ENCODE measurements around the gene SSPN. TPM values are rescaled to one million over a fixed set of nuclear protein-coding genes. Genes with fewer than 3 reads are reported as not detected.

SSPN gene
- total RNA-seq, 1 experiment from 2014 or later = 3.1 TPM

DNA sequence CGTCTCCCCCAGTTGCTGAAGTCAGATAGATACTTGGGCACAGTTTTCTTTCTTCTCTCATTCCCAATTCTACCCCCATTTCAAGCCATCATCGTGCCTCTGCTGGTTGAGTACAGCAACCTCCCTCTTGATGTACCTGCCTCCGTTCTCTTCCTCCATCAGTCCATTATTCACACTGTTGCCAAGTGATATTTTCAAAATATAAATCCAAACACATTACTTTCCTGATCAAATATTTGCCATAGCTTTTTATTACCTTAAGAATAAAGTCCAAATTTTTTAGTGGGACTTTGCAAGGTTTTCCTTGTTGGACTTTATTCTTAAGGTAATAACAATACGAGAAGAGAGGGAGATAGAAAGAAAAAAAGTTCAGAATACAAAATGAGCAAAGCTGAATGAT, 18.6 kb upstream of the SSPN start:
- TF ChIP-seq, protein P1, sequence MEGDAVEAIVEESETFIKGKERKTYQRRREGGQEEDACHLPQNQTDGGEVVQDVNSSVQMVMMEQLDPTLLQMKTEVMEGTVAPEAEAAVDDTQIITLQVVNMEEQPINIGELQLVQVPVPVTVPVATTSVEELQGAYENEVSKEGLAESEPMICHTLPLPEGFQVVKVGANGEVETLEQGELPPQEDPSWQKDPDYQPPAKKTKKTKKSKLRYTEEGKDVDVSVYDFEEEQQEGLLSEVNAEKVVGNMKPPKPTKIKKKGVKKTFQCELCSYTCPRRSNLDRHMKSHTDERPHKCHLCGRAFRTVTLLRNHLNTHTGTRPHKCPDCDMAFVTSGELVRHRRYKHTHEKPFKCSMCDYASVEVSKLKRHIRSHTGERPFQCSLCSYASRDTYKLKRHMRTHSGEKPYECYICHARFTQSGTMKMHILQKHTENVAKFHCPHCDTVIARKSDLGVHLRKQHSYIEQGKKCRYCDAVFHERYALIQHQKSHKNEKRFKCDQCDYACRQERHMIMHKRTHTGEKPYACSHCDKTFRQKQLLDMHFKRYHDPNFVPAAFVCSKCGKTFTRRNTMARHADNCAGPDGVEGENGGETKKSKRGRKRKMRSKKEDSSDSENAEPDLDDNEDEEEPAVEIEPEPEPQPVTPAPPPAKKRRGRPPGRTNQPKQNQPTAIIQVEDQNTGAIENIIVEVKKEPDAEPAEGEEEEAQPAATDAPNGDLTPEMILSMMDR (IDR thresholded peaks at IDR 0.05; ENCODE audit: insufficient read depth in 1 of 2, low read depth in 1 of 2, low read length in 1 of 2, severe bottlenecking in 1 of 2, unreplicated experiment in 1 of 2) = no peak
- DNase-seq = no peak
- Histone ChIP-seq H3K27me3 (replicated peaks; ENCODE audit: control insufficient read depth, insufficient read depth, low read length) (no peaks in the 10 kb centered on the region), H3K36me3 (ENCODE audit: control insufficient read depth, insufficient read depth, low read length) (no peaks in the 10 kb centered on the region), H3K9me3 (no peaks in the 10 kb centered on the region), H3K4me1 (peaks cover 4% of the 10 kb centered on the region; the same call in 1 of the 2 replicates), H3K4me3 (ENCODE audit: low read depth, low read length) (no peak overlapping the region)
- Mint-ChIP-seq H3K27ac (ENCODE audit: unreplicated experiment) (no peak overlapping the region), H3K4me3 (ENCODE audit: unreplicated experiment) (no peak overlapping the region), H3K27me3 (ENCODE audit: insufficient read depth, unreplicated experiment) (peaks cover 7% of the 10 kb centered on the region), H3K4me1 (ENCODE audit: low read depth, unreplicated experiment) (peaks cover 7% of the 10 kb centered on the region), H3K9me3 (ENCODE audit: unreplicated experiment) (no peaks in the 10 kb centered on the region), H3K36me3 (ENCODE audit: insufficient read depth, unreplicated experiment) (no peaks in the 10 kb centered on the region)
- BruUV-seq (replicated peaks) = no TSS peak
- ChIA-PET POLR2A (no interaction called here), CTCF (interaction anchor here (1.0 kb wide), 2 partner anchors 20 to 708 kb away, joined by 4 read pairs; no protein-coding TSS in a partner anchor)
- intact Hi-C loops (cut with micrococcal nuclease; ENCODE audit: unreplicated experiment) = no loop called here

DNA sequence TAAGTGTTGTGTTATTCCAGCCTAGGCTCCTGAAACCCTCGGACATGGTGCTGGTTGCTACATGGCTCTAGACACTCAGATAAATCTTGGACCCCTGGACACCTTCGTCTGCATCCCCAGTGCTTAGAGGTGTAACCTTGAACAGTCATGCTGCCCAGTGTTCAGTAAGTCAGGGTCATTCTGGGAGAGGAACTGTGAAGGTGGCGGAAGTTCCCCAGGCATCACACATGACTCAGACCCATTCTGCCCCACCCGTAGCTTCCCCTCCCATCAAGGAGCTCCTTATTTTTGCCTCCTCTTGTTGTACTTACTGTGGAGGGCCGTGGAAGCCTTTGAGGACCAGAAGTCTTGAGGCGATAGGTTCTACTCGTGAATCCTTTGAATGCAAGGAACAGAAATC, 18.1 kb upstream of the SSPN start:
- no peaks in the 10 kb centered on the region for H3K36me3 ChIP-seq (ENCODE audit: control insufficient read depth, insufficient read depth, low read length)
- intact Hi-C loops (cut with micrococcal nuclease; ENCODE audit: unreplicated experiment) = no loop called here
- DNase-seq = no peak
- H3K36me3 Mint-ChIP-seq (ENCODE audit: insufficient read depth, unreplicated experiment) = no peaks in the 10 kb centered on the region
- H3K9me3 Mint-ChIP-seq (ENCODE audit: unreplicated experiment) = no peaks in the 10 kb centered on the region
- ChIA-PET CTCF (interaction anchor here (1.0 kb wide), 1 partner anchor 21 kb away, joined by 4 read pairs; no protein-coding TSS in a partner anchor), POLR2A (no interaction called here)
- no peaks in the 10 kb centered on the region for H3K27me3 ChIP-seq (replicated peaks; ENCODE audit: control insufficient read depth, insufficient read depth, low read length)
- H3K4me3 ChIP-seq (ENCODE audit: low read depth, low read length) = no peak overlapping the region
- no TSS peak for BruUV-seq (replicated peaks)
- no peak overlapping the region for H3K4me3 Mint-ChIP-seq (ENCODE audit: unreplicated experiment)
- TF ChIP-seq, protein P1 (IDR thresholded peaks at IDR 0.05; ENCODE audit: insufficient read depth in 1 of 2, low read depth in 1 of 2, low read length in 1 of 2, severe bottlenecking in 1 of 2, unreplicated experiment in 1 of 2) = no peak
- no peak overlapping the region for H3K27ac Mint-ChIP-seq (ENCODE audit: unreplicated experiment)
- no peaks in the 10 kb centered on the region for H3K9me3 ChIP-seq
- H3K4me1 Mint-ChIP-seq (ENCODE audit: low read depth, unreplicated experiment) = peaks cover 7% of the 10 kb centered on the region
- H3K27me3 Mint-ChIP-seq (ENCODE audit: insufficient read depth, unreplicated experiment) = peaks cover 8% of the 10 kb centered on the region
- peaks cover 4% of the 10 kb centered on the region; the same call in 1 of the 2 replicates for H3K4me1 ChIP-seq

DNA sequence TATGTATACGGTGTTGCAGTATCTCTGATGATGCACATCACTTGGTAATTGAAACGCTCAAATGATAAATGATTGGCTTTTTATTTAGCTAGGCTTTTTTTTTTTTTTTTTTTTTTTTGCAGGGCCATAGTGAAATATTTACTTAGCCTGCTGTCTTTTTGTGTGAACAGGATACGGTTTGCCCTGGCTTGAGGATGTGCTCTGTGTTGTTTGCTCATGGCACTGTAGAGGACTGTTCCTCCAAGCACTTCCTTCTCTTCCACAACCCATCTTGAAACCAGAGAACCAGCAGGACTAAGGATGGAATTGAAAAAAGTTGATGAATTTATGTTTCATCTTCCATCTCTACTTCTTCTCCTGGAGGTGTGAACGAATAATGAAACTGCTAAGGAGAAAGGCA, 15.5 kb upstream of the SSPN start:
- Histone ChIP-seq H3K36me3 (ENCODE audit: control insufficient read depth, insufficient read depth, low read length) (no peaks in the 10 kb centered on the region), H3K4me1 (peaks cover 4% of the 10 kb centered on the region; the same call in 1 of the 2 replicates), H3K9me3 (no peaks in the 10 kb centered on the region), H3K4me3 (ENCODE audit: low read depth, low read length) (no peak overlapping the region), H3K27me3 (replicated peaks; ENCODE audit: control insufficient read depth, insufficient read depth, low read length) (no peaks in the 10 kb centered on the region)
- no peak for DNase-seq
- intact Hi-C loops (cut with micrococcal nuclease; ENCODE audit: unreplicated experiment) = loop anchor here (10.0 kb wide), 1 partner anchor 225 kb away; no protein-coding TSS in a partner anchor
- no TSS peak for BruUV-seq (replicated peaks)
- Mint-ChIP-seq H3K4me1 (ENCODE audit: low read depth, unreplicated experiment) (peaks cover 7% of the 10 kb centered on the region), H3K27ac (ENCODE audit: unreplicated experiment) (no peak overlapping the region), H3K4me3 (ENCODE audit: unreplicated experiment) (no peak overlapping the region), H3K36me3 (ENCODE audit: insufficient read depth, unreplicated experiment) (no peaks in the 10 kb centered on the region), H3K9me3 (ENCODE audit: unreplicated experiment) (no peaks in the 10 kb centered on the region), H3K27me3 (ENCODE audit: insufficient read depth, unreplicated experiment) (peaks cover 8% of the 10 kb centered on the region)
- CTCF ChIA-PET = interaction anchor here (0.6 kb wide), 1 partner anchor 111 kb away, joined by 3 read pairs; no protein-coding TSS in a partner anchor
- POLR2A ChIA-PET = no interaction called here
- TF ChIP-seq, protein P1 (IDR thresholded peaks at IDR 0.05; ENCODE audit: insufficient read depth in 1 of 2, low read depth in 1 of 2, low read length in 1 of 2, severe bottlenecking in 1 of 2, unreplicated experiment in 1 of 2) = no peak

Measured in Caco-2 (cell line).